SH-SY5Y (cell line): ENCODE results near the gene TMEM132A.

Experiments used
- GATA2 ChIP-seq: IDR thresholded peaks from 2 replicates; pipeline ENCODE4 v1.6.1; 2011; ENCODE audit warnings: mild to moderate bottlenecking, low read depth, low read length
- GATA3 ChIP-seq: IDR thresholded peaks from 2 replicates; pipeline ENCODE4 v1.6.1; 2011; ENCODE audit warnings: low read depth, mild to moderate bottlenecking, low read length, moderate library complexity

DNA sequence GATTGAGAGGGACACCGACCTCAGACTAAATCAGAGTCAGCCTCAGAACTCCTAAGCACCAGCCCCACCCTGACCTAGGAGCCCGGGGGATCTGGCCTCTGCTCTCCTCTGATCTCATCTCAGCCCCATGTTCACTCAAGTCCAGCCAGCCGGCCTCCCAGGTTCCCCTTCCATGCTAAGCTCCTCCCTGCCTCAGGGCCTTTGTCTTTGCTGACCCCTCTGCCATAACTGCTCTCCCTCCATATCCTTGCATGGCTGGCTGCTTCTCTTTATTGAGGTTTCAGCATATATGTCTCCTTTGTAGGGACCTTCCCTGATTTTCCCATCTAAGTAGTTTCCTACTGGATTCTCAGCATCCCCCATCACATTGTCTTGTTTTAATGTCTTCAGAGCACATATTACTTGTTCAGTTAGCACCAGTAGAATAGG is 28.5 kb downstream of the TMEM132A start:
- TF ChIP-seq GATA2 (no peak), GATA3 (no peak)
